Activated CD4-positive, alpha-beta memory T cell treated with anti-CD3 and anti-CD28 coated beads, Interleukin-2, amount 10 ng/mL, durations not matched to agents 7 days and 5 days (primary cell): ENCODE results near the gene FATE1. TPM values are rescaled to one million over a fixed set of nuclear protein-coding genes. Genes with fewer than 3 reads are reported as not detected.

ENCODE experiments used
- CTCF ChIA-PET: fragments of 350-600 bp; sonication (Branson Sonifier 250); formaldehyde crosslinking; loops from one replicate; lab custom pipeline; 2021; ENCODE audit warnings: antibody characterized with exemption, inconsistent platforms; lab: Charles Lee
- POLR2A ChIA-PET: fragments of 350-600 bp; sonication (Branson Sonifier 250); formaldehyde crosslinking; loops from one replicate; lab custom pipeline; 2021; ENCODE audit warnings: antibody characterized with exemption; lab: Charles Lee
- DNase-seq: peaks from one replicate; pipeline ENCODE4 v3.0.0-alpha.2; 2020
- H3K27ac Mint-ChIP-seq: one replicate; pipeline ENCODE4 v1.8.0; 2021; ENCODE audit warnings: mild to moderate bottlenecking, mixed read lengths
- H3K27me3 Mint-ChIP-seq: one replicate; pipeline ENCODE4 v1.8.0; 2021; ENCODE audit warnings: mixed read lengths
- H3K36me3 Mint-ChIP-seq: one replicate; pipeline ENCODE4 v1.8.0; 2021; ENCODE audit warnings: low read depth, mixed read lengths
- H3K4me1 Mint-ChIP-seq: one replicate; pipeline ENCODE4 v1.8.0; 2021; ENCODE audit warnings: mixed read lengths
- H3K4me3 Mint-ChIP-seq: one replicate; pipeline ENCODE4 v1.8.0; 2021; ENCODE audit warnings: mild to moderate bottlenecking, mixed read lengths
- H3K9me3 Mint-ChIP-seq: one replicate; pipeline ENCODE4 v1.8.0; 2021; ENCODE audit warnings: mixed read lengths
- total RNA-seq, 2 experiments: library from RNA; stranded (reverse); gene quantifications; one replicate each; pipeline ENCODE4 v1.2.3, GENCODE V29; 2021

The FATE1 gene
- total RNA-seq, 2 experiments from 2014 or later = not detected

- POLR2A ChIA-PET = no interaction called here
These were observed 18.3 kb upstream of the FATE1 start for GRCh38 chrX:151697522-151697921.

GRCh38 chrX:151698485-151698884 is 17.4 kb upstream of the FATE1 start:
- no peaks in the 10 kb centered on the region for H3K4me1 Mint-ChIP-seq
- no peak overlapping the region for H3K27ac Mint-ChIP-seq
- no peaks in the 10 kb centered on the region for H3K36me3 Mint-ChIP-seq
- ChIA-PET CTCF (no interaction called here), POLR2A (no interaction called here)
- H3K4me3 Mint-ChIP-seq = no peak overlapping the region
- DNase-seq = no peak
- no peaks in the 10 kb centered on the region for H3K9me3 Mint-ChIP-seq
- peaks cover 7% of the 10 kb centered on the region for H3K27me3 Mint-ChIP-seq

More at GRCh38 chrX:151697522-151697921, 18.3 kb upstream of the FATE1 start:
- H3K27ac Mint-ChIP-seq = no peak overlapping the region
- peaks cover 10% of the 10 kb centered on the region for H3K27me3 Mint-ChIP-seq
- no peaks in the 10 kb centered on the region for H3K9me3 Mint-ChIP-seq
- no peak overlapping the region for H3K4me3 Mint-ChIP-seq
- H3K36me3 Mint-ChIP-seq = no peaks in the 10 kb centered on the region
- CTCF ChIA-PET = no interaction called here
- H3K4me1 Mint-ChIP-seq = no peaks in the 10 kb centered on the region
- DNase-seq = no peak

- Mint-ChIP-seq H3K27ac (no peak overlapping the region), H3K27me3 (peaks cover 4% of the 10 kb centered on the region), H3K36me3 (no peaks in the 10 kb centered on the region), H3K4me1 (no peaks in the 10 kb centered on the region), H3K4me3 (no peak overlapping the region), H3K9me3 (no peaks in the 10 kb centered on the region)
- ChIA-PET CTCF (no interaction called here), POLR2A (no interaction called here)
- DNase-seq = no peak
These were observed 16.1 kb upstream of the FATE1 start for GRCh38 chrX:151699746-151700145.

GRCh38 chrX:151700581-151700980 is 15.3 kb upstream of the FATE1 start:
- no peaks in the 10 kb centered on the region for H3K36me3 Mint-ChIP-seq
- no peaks in the 10 kb centered on the region for H3K4me1 Mint-ChIP-seq
- no peaks in the 10 kb centered on the region for H3K9me3 Mint-ChIP-seq
- no peak overlapping the region for H3K4me3 Mint-ChIP-seq
- H3K27me3 Mint-ChIP-seq = peaks cover 3% of the 10 kb centered on the region
- DNase-seq = no peak
- POLR2A ChIA-PET = no interaction called here
- H3K27ac Mint-ChIP-seq = no peak overlapping the region
- CTCF ChIA-PET = no interaction called here

- no peaks in the 10 kb centered on the region for H3K27me3 Mint-ChIP-seq
- no peaks in the 10 kb centered on the region for H3K9me3 Mint-ChIP-seq
- no peaks in the 10 kb centered on the region for H3K4me1 Mint-ChIP-seq
- no peak overlapping the region for H3K27ac Mint-ChIP-seq
- POLR2A ChIA-PET = no interaction called here
- no peak for DNase-seq
- no peak overlapping the region for H3K4me3 Mint-ChIP-seq
- CTCF ChIA-PET = no interaction called here
- no peaks in the 10 kb centered on the region for H3K36me3 Mint-ChIP-seq
These were observed 14.8 kb upstream of the FATE1 start for GRCh38 chrX:151701071-151701470.

GRCh38 chrX:151701531-151701930 is 14.3 kb upstream of the FATE1 start:
- Mint-ChIP-seq H3K27me3 (no peaks in the 10 kb centered on the region), H3K9me3 (no peaks in the 10 kb centered on the region), H3K4me3 (no peak overlapping the region), H3K27ac (no peak overlapping the region), H3K4me1 (no peaks in the 10 kb centered on the region), H3K36me3 (no peaks in the 10 kb centered on the region)
- ChIA-PET CTCF (no interaction called here), POLR2A (no interaction called here)
- no peak for DNase-seq

GRCh38 chrX:151702026-151702714 is 13.7 kb upstream of the FATE1 start:
- ChIA-PET CTCF (no interaction called here), POLR2A (no interaction called here)
- no peak overlapping the region for H3K27ac Mint-ChIP-seq

GRCh38 chrX:151702741-151703340 is 13.0 kb upstream of the FATE1 start:
- Mint-ChIP-seq H3K9me3 (no peaks in the 10 kb centered on the region), H3K27ac (no peak overlapping the region), H3K4me3 (no peak overlapping the region), H3K27me3 (no peaks in the 10 kb centered on the region), H3K4me1 (no peaks in the 10 kb centered on the region), H3K36me3 (no peaks in the 10 kb centered on the region)
- DNase-seq = no peak
- CTCF ChIA-PET = no interaction called here
- POLR2A ChIA-PET = no interaction called here

More at GRCh38 chrX:151702026-151702714, 13.7 kb upstream of the FATE1 start:
- no peaks in the 10 kb centered on the region for H3K36me3 Mint-ChIP-seq
- no peak for DNase-seq
- H3K9me3 Mint-ChIP-seq = no peaks in the 10 kb centered on the region
- no peaks in the 10 kb centered on the region for H3K27me3 Mint-ChIP-seq
- no peaks in the 10 kb centered on the region for H3K4me1 Mint-ChIP-seq
- no peak overlapping the region for H3K4me3 Mint-ChIP-seq

GRCh38 chrX:151703487-151703886 is 12.3 kb upstream of the FATE1 start:
- no peak overlapping the region for H3K4me3 Mint-ChIP-seq
- no peak for DNase-seq
- no peak overlapping the region for H3K27ac Mint-ChIP-seq

GRCh38 chrX:151704041-151704663 is 11.7 kb upstream of the FATE1 start:
- CTCF ChIA-PET = no interaction called here
- no peak overlapping the region for H3K27ac Mint-ChIP-seq
- POLR2A ChIA-PET = no interaction called here
- no peaks in the 10 kb centered on the region for H3K27me3 Mint-ChIP-seq
- no peak overlapping the region for H3K4me3 Mint-ChIP-seq
- H3K36me3 Mint-ChIP-seq = no peaks in the 10 kb centered on the region
- DNase-seq = no peak
- H3K4me1 Mint-ChIP-seq = no peaks in the 10 kb centered on the region
- no peaks in the 10 kb centered on the region for H3K9me3 Mint-ChIP-seq

More at GRCh38 chrX:151703487-151703886, 12.3 kb upstream of the FATE1 start:
- ChIA-PET CTCF (no interaction called here), POLR2A (no interaction called here)
- H3K9me3 Mint-ChIP-seq = no peaks in the 10 kb centered on the region
- H3K4me1 Mint-ChIP-seq = no peaks in the 10 kb centered on the region
- no peaks in the 10 kb centered on the region for H3K27me3 Mint-ChIP-seq
- no peaks in the 10 kb centered on the region for H3K36me3 Mint-ChIP-seq

- no peaks in the 10 kb centered on the region for H3K4me1 Mint-ChIP-seq
- no peaks in the 10 kb centered on the region for H3K36me3 Mint-ChIP-seq
- no peak overlapping the region for H3K4me3 Mint-ChIP-seq
- DNase-seq = no peak
- no peak overlapping the region for H3K27ac Mint-ChIP-seq
- H3K9me3 Mint-ChIP-seq = no peaks in the 10 kb centered on the region
- ChIA-PET POLR2A (no interaction called here), CTCF (no interaction called here)
- H3K27me3 Mint-ChIP-seq = no peaks in the 10 kb centered on the region
These were observed 7.0 kb upstream of the FATE1 start for GRCh38 chrX:151708821-151709220.

GRCh38 chrX:151710457-151710856 is 5.4 kb upstream of the FATE1 start:
- ChIA-PET POLR2A (no interaction called here), CTCF (no interaction called here)
- no peaks in the 10 kb centered on the region for H3K27me3 Mint-ChIP-seq
- DNase-seq = no peak
- no peak overlapping the region for H3K4me3 Mint-ChIP-seq
- no peaks in the 10 kb centered on the region for H3K36me3 Mint-ChIP-seq
- H3K9me3 Mint-ChIP-seq = no peaks in the 10 kb centered on the region
- no peak overlapping the region for H3K27ac Mint-ChIP-seq
- H3K4me1 Mint-ChIP-seq = no peaks in the 10 kb centered on the region

GRCh38 chrX:151711154-151711553 is 4.7 kb upstream of the FATE1 start:
- no peak for DNase-seq
- Mint-ChIP-seq H3K36me3 (no peaks in the 10 kb centered on the region), H3K4me1 (no peaks in the 10 kb centered on the region), H3K27ac (no peak overlapping the region), H3K4me3 (no peak overlapping the region), H3K9me3 (no peaks in the 10 kb centered on the region), H3K27me3 (no peaks in the 10 kb centered on the region)
- ChIA-PET POLR2A (no interaction called here), CTCF (no interaction called here)

- Mint-ChIP-seq H3K36me3 (no peaks in the 10 kb centered on the region), H3K27me3 (peaks cover 2% of the 10 kb centered on the region), H3K4me1 (no peaks in the 10 kb centered on the region), H3K9me3 (no peaks in the 10 kb centered on the region), H3K4me3 (no peak overlapping the region), H3K27ac (no peak overlapping the region)
- no peak for DNase-seq
- ChIA-PET CTCF (no interaction called here), POLR2A (no interaction called here)
These were observed 4.0 kb upstream of the FATE1 start for GRCh38 chrX:151711787-151712186.
